SK-N-SH treated with all-trans-retinoic acid at 6 μM for 48 hours (cell line): ENCODE measurements around the gene TEP1.

ENCODE experiments used
- ATAC-seq: fragments of 200-7000 bp; cut with Tn5 transposase; 3 replicates; pipeline ENCODE4 v1.9.1; 2020; ENCODE audit warnings: mild to moderate bottlenecking, moderate library complexity
- ARNTL ChIP-seq: fragments of 450-650 bp; formaldehyde crosslinking; IDR thresholded peaks from 2 replicates; pipeline ENCODE4 v1.5.0; 2020; ENCODE audit warnings: low read depth, mild to moderate bottlenecking, moderate library complexity, borderline replicate concordance
- BACH2 ChIP-seq: fragments of 250-450 bp; sonication (Bioruptor Pico); IDR thresholded peaks from 2 replicates; pipeline ENCODE4 v1.9.0; 2021; ENCODE audit warnings: mild to moderate bottlenecking, borderline replicate concordance
- CSDC2 ChIP-seq: fragments of 250-450 bp; sonication (Bioruptor Pico); IDR thresholded peaks from 2 replicates; pipeline ENCODE4 v1.5.0; 2020; ENCODE audit warnings: mild to moderate bottlenecking, moderate library complexity
- ESRRG ChIP-seq: fragments of 250-450 bp; sonication (Bioruptor Pico); IDR thresholded peaks from 2 replicates; pipeline ENCODE4 v1.6.1; 2021; ENCODE audit warnings: mild to moderate bottlenecking
- GLIS3 ChIP-seq: fragments of 250-450 bp; sonication (Bioruptor Pico); IDR thresholded peaks from 2 replicates; pipeline ENCODE4 v1.5.0; 2020; ENCODE audit warnings: mild to moderate bottlenecking, moderate library complexity
- ISL1 ChIP-seq: fragments of 250-450 bp; sonication (Bioruptor Pico); IDR thresholded peaks from 2 replicates; pipeline ENCODE4 v2.1.2; 2022; ENCODE audit warnings: mild to moderate bottlenecking, moderate library complexity
- OSR1 ChIP-seq: fragments of 250-450 bp; sonication (Bioruptor Pico); IDR thresholded peaks from 2 replicates; pipeline ENCODE4 v1.8.0; 2022; ENCODE audit warnings: moderate library complexity, mild to moderate bottlenecking, inconsistent platforms
- POU6F1 ChIP-seq: fragments of 250-450 bp; sonication (Bioruptor Pico); IDR thresholded peaks from 2 replicates; pipeline ENCODE4 v1.8.0; 2021; ENCODE audit warnings: low read depth, mild to moderate bottlenecking, moderate library complexity, borderline replicate concordance
- PPARA ChIP-seq: fragments of 250-450 bp; sonication (Bioruptor Pico); IDR thresholded peaks from 2 replicates; pipeline ENCODE4 v1.5.0; 2020; ENCODE audit warnings: mild to moderate bottlenecking, borderline replicate concordance
- SNAI2 ChIP-seq: fragments of 250-450 bp; sonication (Bioruptor Pico); IDR thresholded peaks from 2 replicates; pipeline ENCODE4 v1.5.0; 2020; ENCODE audit warnings: mild to moderate bottlenecking, moderate library complexity
- TCF4 ChIP-seq: fragments of 250-450 bp; sonication (Bioruptor Pico); IDR thresholded peaks from 2 replicates; pipeline ENCODE4 v1.8.0; 2021; ENCODE audit warnings: mild to moderate bottlenecking, moderate library complexity, borderline replicate concordance
- TSHZ2 ChIP-seq: fragments of 250-450 bp; sonication (Bioruptor Pico); IDR thresholded peaks from 2 replicates; pipeline ENCODE4 v1.5.0; 2020; ENCODE audit warnings: mild to moderate bottlenecking, moderate library complexity
- ZC3H10 ChIP-seq: fragments of 250-450 bp; sonication (Bioruptor Pico); IDR thresholded peaks from 2 replicates; pipeline ENCODE4 v1.5.1; 2021; ENCODE audit warnings: mild to moderate bottlenecking, moderate library complexity
- ZFP30 ChIP-seq: fragments of 450-650 bp; formaldehyde crosslinking; IDR thresholded peaks from 2 replicates; pipeline ENCODE4 v1.5.0; 2022; ENCODE audit warnings: mild to moderate bottlenecking, moderate library complexity
- ZNF565 ChIP-seq: fragments of 450-650 bp; formaldehyde crosslinking; conservative IDR thresholded peaks from 2 replicates; pipeline ENCODE4 v1.5.0; 2020; ENCODE audit warnings: low read depth, mild to moderate bottlenecking, moderate library complexity
- ZNF70 ChIP-seq: fragments of 450-650 bp; formaldehyde crosslinking; IDR thresholded peaks from 2 replicates; pipeline ENCODE4 v1.5.0; 2020; ENCODE audit warnings: mild to moderate bottlenecking, moderate library complexity
- ZNF8 ChIP-seq: fragments of 450-650 bp; formaldehyde crosslinking; IDR thresholded peaks from 2 replicates; pipeline ENCODE4 v1.5.0; 2020; ENCODE audit warnings: mild to moderate bottlenecking, moderate library complexity
- TF ChIP-seq, protein P1 (sequence below): fragments of 250-450 bp; sonication (Bioruptor Pico); IDR thresholded peaks from 2 replicates; pipeline ENCODE4 v1.8.0; 2020; ENCODE audit warnings: mild to moderate bottlenecking, moderate library complexity, borderline replicate concordance
- TF ChIP-seq, protein P2 (sequence below): fragments of 250-450 bp; sonication (Bioruptor Pico); IDR thresholded peaks from 2 replicates; pipeline ENCODE4 v1.5.1; 2021; ENCODE audit warnings: mild to moderate bottlenecking, moderate library complexity
- TF ChIP-seq, protein P3 (sequence below): fragments of 250-450 bp; sonication (Bioruptor Pico); IDR thresholded peaks from 2 replicates; pipeline ENCODE4 v1.5.1; 2020; ENCODE audit warnings: low read depth, mild to moderate bottlenecking, moderate library complexity

TEP1 gene

GRCh38 chr14:20350282-20350681, 63.0 kb downstream of the TEP1 start:
- no peak for ATAC-seq

DNA sequence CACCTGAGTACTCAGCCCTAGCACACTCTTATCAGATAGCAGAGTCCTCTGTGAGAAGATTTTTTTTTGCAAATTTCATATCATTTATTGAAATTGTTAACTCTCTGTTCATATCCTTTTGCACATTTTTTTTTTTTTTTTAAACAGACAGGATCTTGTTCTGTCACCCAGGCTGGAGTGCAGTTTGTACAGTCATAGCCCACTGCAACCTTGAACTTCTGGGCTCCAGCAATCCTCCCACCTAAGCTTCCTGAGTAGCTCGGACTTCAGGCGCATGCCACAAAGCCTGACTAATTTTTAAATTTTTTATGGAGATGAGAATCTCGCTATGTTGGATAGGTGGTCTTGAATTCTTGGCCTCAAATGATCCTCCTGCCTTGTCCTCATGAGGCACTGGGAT, 65.6 kb downstream of the TEP1 start:
- ATAC-seq: no peak
- TF ChIP-seq PPARA (CRISPR knock-in tag) (no peak), TSHZ2 (CRISPR knock-in tag) (no peak), OSR1 (CRISPR knock-in tag) (no peak), TCF4 (CRISPR knock-in tag) (no peak), POU6F1 (no peak), SNAI2 (CRISPR knock-in tag) (no peak)
- TF ChIP-seq, protein P1, sequence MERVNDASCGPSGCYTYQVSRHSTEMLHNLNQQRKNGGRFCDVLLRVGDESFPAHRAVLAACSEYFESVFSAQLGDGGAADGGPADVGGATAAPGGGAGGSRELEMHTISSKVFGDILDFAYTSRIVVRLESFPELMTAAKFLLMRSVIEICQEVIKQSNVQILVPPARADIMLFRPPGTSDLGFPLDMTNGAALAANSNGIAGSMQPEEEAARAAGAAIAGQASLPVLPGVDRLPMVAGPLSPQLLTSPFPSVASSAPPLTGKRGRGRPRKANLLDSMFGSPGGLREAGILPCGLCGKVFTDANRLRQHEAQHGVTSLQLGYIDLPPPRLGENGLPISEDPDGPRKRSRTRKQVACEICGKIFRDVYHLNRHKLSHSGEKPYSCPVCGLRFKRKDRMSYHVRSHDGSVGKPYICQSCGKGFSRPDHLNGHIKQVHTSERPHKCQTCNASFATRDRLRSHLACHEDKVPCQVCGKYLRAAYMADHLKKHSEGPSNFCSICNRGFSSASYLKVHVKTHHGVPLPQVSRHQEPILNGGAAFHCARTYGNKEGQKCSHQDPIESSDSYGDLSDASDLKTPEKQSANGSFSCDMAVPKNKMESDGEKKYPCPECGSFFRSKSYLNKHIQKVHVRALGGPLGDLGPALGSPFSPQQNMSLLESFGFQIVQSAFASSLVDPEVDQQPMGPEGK: no peak

More at GRCh38 chr14:20350282-20350681, 63.0 kb downstream of the TEP1 start:
- TF ChIP-seq, protein P1: no peak
- no peak for TF ChIP-seq ZFP30 (CRISPR knock-in tag)
- TF ChIP-seq PPARA (CRISPR knock-in tag): no peak
- no peak for TF ChIP-seq BACH2 (CRISPR knock-in tag)
- no peak for TF ChIP-seq ARNTL
- TF ChIP-seq GLIS3: no peak
- TF ChIP-seq POU6F1: no peak
- no peak for TF ChIP-seq ISL1 (CRISPR knock-in tag)
- TF ChIP-seq, protein P2, sequence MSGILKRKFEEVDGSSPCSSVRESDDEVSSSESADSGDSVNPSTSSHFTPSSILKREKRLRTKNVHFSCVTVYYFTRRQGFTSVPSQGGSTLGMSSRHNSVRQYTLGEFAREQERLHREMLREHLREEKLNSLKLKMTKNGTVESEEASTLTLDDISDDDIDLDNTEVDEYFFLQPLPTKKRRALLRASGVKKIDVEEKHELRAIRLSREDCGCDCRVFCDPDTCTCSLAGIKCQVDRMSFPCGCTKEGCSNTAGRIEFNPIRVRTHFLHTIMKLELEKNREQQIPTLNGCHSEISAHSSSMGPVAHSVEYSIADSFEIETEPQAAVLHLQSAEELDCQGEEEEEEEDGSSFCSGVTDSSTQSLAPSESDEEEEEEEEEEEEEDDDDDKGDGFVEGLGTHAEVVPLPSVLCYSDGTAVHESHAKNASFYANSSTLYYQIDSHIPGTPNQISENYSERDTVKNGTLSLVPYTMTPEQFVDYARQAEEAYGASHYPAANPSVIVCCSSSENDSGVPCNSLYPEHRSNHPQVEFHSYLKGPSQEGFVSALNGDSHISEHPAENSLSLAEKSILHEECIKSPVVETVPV: no peak
- TF ChIP-seq CSDC2 (CRISPR knock-in tag): no peak
- TF ChIP-seq, protein P3, sequence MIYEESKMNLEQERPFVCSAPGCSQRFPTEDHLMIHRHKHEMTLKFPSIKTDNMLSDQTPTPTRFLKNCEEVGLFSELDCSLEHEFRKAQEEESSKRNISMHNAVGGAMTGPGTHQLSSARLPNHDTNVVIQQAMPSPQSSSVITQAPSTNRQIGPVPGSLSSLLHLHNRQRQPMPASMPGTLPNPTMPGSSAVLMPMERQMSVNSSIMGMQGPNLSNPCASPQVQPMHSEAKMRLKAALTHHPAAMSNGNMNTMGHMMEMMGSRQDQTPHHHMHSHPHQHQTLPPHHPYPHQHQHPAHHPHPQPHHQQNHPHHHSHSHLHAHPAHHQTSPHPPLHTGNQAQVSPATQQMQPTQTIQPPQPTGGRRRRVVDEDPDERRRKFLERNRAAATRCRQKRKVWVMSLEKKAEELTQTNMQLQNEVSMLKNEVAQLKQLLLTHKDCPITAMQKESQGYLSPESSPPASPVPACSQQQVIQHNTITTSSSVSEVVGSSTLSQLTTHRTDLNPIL (CRISPR knock-in tag): no peak
- TF ChIP-seq ZNF8: no peak
- no peak for TF ChIP-seq SNAI2 (CRISPR knock-in tag)
- no peak for TF ChIP-seq ZC3H10
- no peak for TF ChIP-seq ZNF70 (CRISPR knock-in tag)
- no peak for TF ChIP-seq ESRRG
- no peak for TF ChIP-seq TSHZ2 (CRISPR knock-in tag)
- TF ChIP-seq ZNF565 (CRISPR knock-in tag): no peak
- TF ChIP-seq OSR1 (CRISPR knock-in tag): no peak
